CD4-positive, alpha-beta T cell treated with Interleukin-21 for 1 hour (primary cell): ENCODE measurements around the gene DLGAP3.
"Not testable (repeated sequence)": the region's sequence is repeated elsewhere in the genome, so short reads cannot be mapped to it uniquely, and the experiment has no call there.

Experiments used
- DNase-seq: peaks from one replicate; pipeline ENCODE4 v3.0.0-alpha.2; 2020

DLGAP3 gene

GRCh38 chr1:34828611-34829010, 100.8 kb downstream of the DLGAP3 start:
- DNase-seq: no peak

- DNase-seq: no peak
These were observed 102.0 kb downstream of the DLGAP3 start for GRCh38 chr1:34827341-34827941.

DNA sequence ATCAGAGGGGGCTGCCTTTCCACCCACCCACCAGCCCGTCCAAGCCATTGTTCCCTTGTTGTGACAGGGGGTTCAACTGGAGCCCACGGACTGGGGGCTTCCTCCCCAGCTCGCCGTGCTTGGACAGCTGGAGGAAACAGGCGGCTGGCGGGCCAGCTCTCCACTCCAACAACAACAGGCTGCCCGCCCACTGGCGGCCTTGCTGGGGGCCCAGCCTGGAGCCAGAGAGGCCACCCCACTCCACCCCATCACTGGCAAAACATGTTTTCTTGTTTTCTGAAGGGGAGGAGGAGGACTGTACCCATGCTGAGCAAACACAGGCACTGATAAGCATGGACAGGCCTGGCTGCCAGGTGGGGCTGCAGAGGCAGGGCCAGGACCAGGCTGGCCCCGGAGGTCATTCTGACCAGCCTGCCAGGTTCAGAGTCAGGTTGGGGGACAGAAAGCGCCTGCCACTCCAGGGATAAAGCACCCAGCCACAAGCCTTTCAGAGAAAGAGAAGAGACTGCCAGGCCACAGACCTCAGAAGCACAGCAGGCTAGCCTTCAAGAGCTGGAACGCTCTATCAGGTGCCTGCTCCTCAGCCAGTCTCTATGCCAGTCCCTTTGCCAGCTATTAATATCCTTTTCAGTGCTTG, 103.9 kb downstream of the DLGAP3 start:
- no peak for DNase-seq

- no peak for DNase-seq
These were observed 104.5 kb downstream of the DLGAP3 start for GRCh38 chr1:34824817-34825454.

GRCh38 chr1:34822202-34822601, 107.2 kb downstream of the DLGAP3 start:
- DNase-seq: no peak

DNA sequence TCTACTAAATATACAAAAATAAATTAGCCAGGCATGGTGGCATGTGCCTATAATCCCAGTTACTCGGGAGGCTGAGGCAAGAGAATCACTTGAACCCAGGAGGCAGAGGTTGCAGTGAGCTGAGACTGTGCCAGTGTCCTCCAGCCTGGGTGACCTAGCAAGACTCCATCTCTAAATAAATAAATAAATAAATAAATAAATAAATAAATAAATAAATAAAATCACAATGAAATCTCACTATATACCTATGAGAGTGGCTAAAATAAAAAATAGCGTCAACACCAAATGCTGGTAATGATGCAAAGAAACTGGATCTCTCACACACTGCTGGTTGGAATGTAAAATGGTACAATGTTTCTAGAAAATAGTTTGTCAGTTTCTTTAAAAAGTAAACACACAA, 110.6 kb downstream of the DLGAP3 start:
- not testable (repeated sequence) for DNase-seq

- DNase-seq: no peak
These were observed 112.7 kb downstream of the DLGAP3 start for GRCh38 chr1:34816778-34817177.

DNA sequence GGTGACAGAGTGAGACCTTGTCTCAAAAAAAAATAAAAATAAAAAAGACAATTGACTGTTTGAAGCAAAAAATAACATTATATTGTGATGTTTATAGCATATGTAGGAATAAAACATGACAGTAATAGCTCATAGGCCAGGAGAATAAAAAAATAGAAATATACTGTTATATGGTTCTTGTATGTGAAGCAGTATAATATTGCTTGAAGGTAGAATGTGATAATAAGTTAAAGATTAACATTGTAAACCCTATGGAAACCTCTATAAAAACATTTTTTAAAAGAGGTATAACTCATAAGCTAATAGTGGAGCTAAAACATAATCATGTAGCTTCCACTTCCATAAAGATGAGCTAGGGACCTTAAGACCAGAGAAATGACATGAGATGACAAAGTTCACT, 113.1 kb downstream of the DLGAP3 start:
- DNase-seq: no peak
